Fibroblast of villous mesenchyme (primary cell): ENCODE results near the gene MPRIP. TPM values are rescaled to one million over a fixed set of nuclear protein-coding genes. Genes with fewer than 3 reads are reported as not detected.
"Not testable (repeated sequence)": the region's sequence is repeated elsewhere in the genome, so short reads cannot be mapped to it uniquely, and the experiment has no call there.

Experiments used
- DNase-seq: peaks from one replicate; pipeline ENCODE4 v3.0.0-alpha.2; 2010; ENCODE audit warnings: low read depth
- H3K4me3 ChIP-seq: 2 replicates; pipeline ENCODE4 v1.5.1; 2011; ENCODE audit warnings: low read depth, mild to moderate bottlenecking, low read length
- total RNA-seq: library from RNA; depleted of rRNA; stranded (reverse); fragments of >200 nt; gene quantifications from 2 replicates; pipeline ENCODE4 v1.2.3, GENCODE V29; 2012
- TF ChIP-seq, protein P1 (sequence below): IDR thresholded peaks from 2 replicates; pipeline ENCODE4 v1.5.1; 2012; ENCODE audit warnings: low read depth, mild to moderate bottlenecking, low read length; ENCODE audit not compliant: insufficient read depth

MPRIP gene, protein sequence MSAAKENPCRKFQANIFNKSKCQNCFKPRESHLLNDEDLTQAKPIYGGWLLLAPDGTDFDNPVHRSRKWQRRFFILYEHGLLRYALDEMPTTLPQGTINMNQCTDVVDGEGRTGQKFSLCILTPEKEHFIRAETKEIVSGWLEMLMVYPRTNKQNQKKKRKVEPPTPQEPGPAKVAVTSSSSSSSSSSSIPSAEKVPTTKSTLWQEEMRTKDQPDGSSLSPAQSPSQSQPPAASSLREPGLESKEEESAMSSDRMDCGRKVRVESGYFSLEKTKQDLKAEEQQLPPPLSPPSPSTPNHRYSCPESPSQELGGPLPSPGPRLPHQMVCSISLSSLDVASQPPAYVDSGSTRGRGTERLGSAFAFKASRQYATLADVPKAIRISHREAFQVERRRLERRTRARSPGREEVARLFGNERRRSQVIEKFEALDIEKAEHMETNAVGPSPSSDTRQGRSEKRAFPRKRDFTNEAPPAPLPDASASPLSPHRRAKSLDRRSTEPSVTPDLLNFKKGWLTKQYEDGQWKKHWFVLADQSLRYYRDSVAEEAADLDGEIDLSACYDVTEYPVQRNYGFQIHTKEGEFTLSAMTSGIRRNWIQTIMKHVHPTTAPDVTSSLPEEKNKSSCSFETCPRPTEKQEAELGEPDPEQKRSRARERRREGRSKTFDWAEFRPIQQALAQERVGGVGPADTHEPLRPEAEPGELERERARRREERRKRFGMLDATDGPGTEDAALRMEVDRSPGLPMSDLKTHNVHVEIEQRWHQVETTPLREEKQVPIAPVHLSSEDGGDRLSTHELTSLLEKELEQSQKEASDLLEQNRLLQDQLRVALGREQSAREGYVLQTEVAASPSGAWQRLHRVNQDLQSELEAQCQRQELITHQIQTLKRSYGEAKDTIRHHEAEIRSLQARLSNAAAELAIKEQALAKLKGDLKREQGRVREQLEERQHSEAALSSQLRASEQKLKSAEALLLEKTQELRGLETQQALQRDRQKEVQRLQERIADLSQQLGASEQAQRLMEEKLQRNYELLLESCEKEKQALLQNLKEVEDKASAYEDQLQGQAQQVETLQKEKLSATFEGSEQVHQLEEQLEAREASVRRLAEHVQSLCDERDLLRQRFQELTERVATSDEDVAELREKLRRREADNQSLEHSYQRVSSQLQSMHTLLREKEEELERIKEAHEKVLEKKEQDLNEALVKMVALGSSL (N-terminal part only)
- 157 and 178 TPM in 2 replicates for total RNA-seq

DNA sequence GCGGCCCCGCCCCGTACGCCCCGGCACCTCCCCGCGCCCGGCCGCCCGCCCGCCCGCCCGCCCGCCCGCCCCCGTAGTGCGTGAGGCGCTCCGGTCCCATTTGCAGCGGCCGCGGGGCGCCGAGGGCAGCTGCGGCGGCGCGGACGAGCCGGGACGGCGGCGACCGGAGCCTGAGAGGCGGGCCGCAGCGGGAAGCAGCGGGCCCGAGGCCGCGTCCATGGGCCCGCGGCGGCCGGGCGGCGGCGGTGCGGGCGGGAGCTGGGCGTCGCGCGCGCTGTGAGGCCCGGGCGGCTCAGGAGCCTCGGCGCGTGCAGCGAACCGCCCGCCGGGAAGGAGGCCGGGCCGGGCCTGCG is at the start of gene MPRIP:
MPRIP (plus strand) TSS at position 74 of the 353 bp plus-strand sequence. CDS start 392 bp downstream, outside the sequence.
- peak within 1 kb of the TSS; percentile 93 for H3K4me3 ChIP-seq
- TF ChIP-seq, protein P1, sequence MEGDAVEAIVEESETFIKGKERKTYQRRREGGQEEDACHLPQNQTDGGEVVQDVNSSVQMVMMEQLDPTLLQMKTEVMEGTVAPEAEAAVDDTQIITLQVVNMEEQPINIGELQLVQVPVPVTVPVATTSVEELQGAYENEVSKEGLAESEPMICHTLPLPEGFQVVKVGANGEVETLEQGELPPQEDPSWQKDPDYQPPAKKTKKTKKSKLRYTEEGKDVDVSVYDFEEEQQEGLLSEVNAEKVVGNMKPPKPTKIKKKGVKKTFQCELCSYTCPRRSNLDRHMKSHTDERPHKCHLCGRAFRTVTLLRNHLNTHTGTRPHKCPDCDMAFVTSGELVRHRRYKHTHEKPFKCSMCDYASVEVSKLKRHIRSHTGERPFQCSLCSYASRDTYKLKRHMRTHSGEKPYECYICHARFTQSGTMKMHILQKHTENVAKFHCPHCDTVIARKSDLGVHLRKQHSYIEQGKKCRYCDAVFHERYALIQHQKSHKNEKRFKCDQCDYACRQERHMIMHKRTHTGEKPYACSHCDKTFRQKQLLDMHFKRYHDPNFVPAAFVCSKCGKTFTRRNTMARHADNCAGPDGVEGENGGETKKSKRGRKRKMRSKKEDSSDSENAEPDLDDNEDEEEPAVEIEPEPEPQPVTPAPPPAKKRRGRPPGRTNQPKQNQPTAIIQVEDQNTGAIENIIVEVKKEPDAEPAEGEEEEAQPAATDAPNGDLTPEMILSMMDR = no peak
- DNase-seq = no peak

DNA sequence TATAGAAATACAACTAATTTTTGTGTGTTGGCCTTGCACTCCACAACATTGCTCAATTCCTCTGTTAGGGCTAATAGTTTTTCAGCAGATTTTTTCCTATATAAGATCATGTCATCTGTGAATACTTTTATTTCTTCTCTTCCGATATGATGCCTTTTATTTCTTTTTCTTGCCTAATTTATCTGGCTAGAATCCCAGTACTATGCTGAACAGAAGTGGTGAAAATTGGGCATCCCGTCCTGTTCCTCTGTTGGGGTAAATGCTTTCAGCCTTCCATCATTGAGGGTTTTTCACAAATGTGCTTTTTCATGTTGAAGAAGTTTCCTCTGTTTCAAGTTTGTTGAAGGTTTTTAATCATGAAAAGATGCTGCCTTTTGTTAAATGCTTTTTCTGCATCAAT is 47.6 kb upstream of the MPRIP start:
- TF ChIP-seq, protein P1 = no peak
- H3K4me3 ChIP-seq = no peak overlapping the region
- DNase-seq = no peak

DNA sequence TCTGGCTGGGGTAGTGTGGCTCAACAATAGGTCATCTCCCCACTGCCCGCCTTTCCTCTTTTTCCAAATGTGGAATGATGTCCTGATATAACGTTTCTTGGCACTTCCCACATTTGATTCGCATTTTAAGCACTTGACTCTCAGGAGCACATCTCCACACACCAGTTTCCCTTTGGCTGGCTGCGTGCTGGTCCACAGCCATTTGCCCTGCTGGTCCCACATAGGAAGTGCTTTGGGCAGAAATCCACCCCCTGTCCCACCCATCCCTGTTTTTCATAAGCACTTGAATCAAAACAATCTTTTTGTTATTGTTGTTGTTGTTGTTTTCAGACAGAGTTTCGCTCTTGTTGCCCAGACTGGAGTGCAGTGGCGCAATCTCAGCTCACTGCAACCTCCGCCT is 46.3 kb upstream of the MPRIP start:
- DNase-seq = no peak
- H3K4me3 ChIP-seq = no peak overlapping the region

DNA sequence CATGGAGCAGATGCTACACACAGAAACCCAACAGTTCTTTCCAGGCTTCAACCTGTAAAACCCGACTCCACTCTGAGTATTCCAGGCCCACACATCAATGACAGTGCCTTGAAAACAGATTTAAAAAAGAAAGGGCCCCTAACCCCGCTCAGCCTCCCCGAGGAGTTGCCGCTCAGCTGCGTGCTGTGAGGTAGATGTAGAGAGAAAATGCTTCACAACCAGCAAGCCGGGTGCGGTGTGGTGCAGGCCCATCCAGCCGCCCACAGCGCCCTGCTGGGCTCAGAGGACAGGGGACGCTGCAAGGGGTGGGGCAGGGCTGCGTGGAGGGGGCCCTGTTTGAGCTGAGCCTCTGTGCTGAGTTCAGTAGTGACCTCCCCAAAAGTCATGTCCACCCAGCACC is 45.5 kb upstream of the MPRIP start:
- DNase-seq, H3K4me3 ChIP-seq: not testable (repeated sequence)

More for the DNA sequence above, 46.3 kb upstream of the MPRIP start:
- TF ChIP-seq, protein P1 = no peak

DNA sequence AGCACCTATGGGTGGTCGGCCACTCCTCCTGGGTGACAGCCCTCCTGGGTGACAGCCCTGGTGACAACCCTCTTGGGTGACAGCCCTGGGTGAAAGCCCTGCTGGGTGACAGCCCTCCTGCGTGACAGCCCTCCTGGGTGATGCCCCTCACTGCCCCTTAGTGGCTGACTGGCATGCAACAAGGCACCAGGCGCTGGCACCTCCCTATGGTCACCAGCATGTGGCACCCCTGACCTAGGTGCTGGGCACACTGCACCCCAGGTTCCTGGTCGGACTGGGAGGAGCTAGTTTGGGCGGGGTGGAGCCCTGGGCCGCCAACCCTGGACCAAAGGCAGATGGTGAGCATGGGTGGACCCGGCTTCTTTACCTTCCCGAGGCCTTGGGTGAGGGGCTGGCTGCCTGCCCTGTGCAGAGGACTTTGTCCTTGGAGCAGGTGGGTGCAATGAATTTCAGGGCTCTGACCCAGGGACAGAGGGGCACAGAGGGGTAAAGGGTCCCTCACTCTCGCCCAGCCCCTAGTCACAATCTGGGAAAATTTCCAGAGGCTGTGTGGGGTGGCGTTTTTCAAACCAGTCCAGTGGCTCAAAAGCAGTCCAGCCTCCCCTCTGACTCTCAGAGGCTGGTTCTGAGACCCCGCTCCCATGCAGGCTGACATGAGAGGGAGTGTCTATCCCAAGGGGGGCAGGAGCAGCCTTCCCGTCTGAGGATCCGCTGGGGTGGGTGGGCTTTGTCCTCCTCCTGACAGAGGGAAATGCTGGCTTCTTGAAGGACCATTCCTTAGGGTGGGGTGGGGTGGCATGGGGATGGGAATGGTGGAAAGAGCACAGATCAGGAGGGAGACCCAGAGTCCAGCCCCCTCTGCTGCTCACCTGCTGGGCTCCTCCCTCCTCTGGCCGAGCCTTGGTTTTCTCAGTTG is 44.5 kb upstream of the MPRIP start:
- no peak overlapping the region for H3K4me3 ChIP-seq
- DNase-seq = no peak
- TF ChIP-seq, protein P1 = no peak

DNA sequence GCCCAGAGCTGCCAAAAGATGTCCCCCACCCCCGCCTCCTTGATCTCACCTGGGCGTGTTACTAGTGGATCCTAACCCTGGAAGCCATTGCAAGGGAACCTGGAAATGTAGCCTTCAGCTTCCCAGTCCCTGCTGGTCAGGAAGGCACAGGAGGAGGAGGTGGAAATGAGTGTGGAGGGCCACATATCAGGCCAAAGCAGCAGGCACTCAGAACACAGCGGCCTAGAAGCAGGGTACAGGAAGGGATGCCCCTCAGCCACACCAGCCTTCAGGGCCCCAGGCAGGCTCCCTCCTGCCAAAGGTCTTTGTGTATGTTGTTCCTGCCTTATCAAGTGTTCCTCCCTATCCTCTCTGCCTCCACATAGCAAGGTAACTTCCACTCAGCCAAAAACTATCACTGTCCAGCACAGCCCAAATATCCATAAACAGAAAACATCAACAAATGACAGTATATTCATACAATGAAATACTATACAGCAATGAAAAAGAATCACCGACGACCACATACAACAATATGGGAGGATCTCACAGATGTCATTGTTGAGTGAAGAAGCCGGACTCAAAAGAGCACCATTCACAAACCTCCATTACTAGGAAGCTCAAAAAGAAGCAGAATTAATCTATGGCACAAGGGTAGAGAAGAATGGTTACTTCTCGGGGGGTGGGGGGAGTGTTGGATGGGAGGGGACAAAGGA is 42.2 kb upstream of the MPRIP start:
- DNase-seq = no peak
- TF ChIP-seq, protein P1 = no peak
- no peak overlapping the region for H3K4me3 ChIP-seq
